HG03378 (cell line): ENCODE data around the gene PGAP2.
"Not testable (repeated sequence)": the region's sequence is repeated elsewhere in the genome, so short reads cannot be mapped to it uniquely, and the experiment has no call there.

Source experiments
- ATAC-seq: cut with Tn5 transposase; IDR thresholded peaks from one replicate; pipeline ENCODE4 v1.9.1; 2021; ENCODE audit warnings: mild to moderate bottlenecking, moderate library complexity; ENCODE audit not compliant: unreplicated experiment

The PGAP2 gene

DNA sequence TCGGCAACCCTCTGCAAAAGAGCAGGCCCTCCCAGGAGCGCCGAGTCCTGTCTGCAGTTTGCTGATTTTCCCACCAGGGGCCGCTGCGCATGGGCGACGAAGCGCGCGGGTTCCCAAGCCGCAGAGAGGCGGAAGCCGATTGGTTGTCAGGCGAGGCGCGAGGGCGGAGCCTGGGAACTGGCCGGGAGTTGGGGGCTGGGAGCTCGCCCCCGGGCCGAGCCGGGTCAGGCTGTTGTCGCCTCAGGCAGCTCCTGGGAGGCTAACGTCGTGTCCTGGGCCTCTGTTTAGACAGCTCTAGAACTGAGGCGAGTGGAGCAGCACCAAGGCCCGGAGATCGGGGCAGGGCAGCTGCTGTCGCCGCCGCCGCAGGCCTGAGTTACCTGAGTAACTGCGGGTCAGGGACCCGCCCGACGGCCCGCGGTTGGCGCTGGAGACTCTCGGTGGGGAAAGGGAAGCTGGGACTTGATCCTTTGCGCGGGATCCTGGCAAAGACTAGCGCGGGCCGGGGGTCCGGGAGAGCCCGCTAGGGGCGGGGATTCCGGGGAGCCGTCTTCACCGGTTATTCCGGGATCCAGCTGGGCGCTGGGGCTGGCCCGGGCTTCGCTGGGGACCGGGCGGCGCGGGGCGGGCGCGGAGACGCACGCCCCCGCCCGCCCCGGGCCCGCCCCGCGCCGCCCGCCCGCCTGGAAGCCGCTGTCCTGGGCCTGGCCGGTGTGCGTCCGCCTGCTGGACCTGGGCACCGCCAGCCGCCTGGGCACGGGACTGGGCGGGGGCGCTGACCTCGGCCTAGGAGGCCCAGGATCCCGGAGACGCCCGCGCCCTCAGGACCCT is 46.8 kb downstream of the PGAP2 start, which contains the start of gene STIM1:
Gene STIM1 (plus strand): TSS at position 688 of the 831 bp plus-strand sequence. CDS start 607 bp downstream, outside the sequence.
- ATAC-seq: peak; percentile 59

GRCh38 chr11:3855808-3856491 is 47.6 kb downstream of the PGAP2 start:
- ATAC-seq: no peak

DNA sequence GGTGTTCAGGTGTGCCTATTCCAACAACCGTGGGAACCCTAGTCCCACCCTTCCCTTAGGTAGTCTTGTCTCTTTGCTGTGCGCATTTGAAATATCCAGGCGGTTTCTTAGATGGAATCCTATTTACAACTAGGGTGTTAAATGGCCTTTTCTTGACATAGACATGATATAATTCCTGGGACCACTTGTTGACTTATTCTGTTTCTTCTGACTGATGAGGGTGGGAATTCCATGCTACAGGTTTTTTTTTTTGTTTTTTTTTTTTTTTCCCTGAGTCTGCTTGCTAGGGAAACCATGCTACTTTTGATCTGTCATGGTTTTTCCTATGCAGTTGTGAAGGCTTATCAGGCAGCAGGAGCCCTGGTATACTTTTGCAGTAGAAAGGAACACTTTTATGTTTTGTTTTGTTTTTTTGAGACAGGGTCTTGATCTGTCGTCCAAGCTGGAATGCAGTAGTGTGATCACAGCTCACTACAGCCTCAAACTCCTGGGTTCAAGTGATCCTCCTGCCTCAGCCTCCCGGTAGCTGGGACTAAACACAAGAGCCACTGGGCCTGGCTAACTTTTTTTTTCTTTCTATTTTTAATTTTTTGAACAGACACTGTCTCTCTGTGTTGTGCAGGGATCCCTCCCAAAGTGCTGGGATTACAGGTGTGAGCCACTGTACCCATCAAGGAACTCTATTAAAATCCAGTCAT is 48.6 kb downstream of the PGAP2 start:
- no peak for ATAC-seq

DNA sequence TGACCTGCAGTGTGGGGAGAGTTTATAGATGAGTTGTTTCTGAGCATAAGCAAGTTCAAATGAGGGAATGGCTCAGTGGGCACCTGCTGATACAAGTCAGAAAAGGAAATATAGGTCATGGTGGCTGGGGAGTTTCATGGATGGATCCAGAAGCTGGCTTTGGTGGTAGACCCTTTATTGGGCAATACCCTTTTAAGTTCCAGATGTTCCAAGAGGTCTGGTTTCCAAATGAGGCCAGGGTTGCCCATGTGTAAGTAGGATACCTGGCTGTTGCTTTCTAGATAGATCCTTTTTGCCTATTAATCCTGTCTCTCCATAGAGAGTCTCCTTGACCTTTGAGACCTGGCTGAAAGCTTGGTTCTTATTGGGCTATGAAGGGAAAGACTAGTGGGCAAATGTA is 49.3 kb downstream of the PGAP2 start:
- no peak for ATAC-seq

GRCh38 chr11:3859373-3859881 is 51.1 kb downstream of the PGAP2 start:
- ATAC-seq: peak; percentile 42

DNA sequence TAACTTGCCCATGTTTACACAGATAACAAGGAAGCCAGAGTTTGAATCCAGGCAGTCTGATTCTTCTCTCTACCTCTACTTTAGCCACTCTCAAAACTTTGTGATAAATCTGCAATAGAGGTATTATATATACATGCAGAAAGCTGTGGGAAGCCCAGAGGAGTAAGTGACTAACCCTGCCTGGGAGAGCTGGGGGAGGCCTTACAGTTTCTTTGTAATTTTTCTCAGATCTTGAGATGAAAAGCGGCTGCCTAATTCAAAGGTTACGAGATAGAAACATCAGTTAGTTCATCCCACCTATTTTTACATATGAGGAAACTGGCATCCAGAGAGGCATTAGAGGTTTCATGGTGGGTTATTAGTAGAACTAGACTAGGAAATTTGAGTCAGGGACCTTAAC is 52.0 kb downstream of the PGAP2 start:
- ATAC-seq: no peak

DNA sequence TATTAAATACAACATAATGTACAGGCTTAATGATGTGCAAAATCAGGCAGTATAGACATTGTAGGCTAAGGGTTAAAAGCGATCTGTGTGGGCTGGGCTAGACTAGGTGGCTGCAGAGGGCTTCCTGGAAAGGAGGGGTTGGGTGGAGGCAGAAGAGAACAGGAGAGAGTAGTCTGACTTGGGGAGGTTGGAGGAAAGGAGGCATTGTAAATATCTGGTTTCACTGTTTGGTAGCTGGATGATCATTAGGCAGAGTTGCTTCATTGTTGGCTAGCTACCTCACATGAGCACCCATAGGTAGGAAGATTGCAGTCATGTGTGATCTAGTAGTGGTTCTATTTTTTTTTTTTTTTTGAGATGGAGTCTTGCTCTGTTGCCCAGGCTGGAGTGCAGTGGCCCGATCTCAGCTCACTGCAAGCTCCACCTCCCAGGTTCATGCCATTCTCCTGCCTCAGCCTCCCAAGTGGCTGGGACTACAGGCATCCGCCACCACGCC is 52.6 kb downstream of the PGAP2 start:
- ATAC-seq: not testable (repeated sequence)

DNA sequence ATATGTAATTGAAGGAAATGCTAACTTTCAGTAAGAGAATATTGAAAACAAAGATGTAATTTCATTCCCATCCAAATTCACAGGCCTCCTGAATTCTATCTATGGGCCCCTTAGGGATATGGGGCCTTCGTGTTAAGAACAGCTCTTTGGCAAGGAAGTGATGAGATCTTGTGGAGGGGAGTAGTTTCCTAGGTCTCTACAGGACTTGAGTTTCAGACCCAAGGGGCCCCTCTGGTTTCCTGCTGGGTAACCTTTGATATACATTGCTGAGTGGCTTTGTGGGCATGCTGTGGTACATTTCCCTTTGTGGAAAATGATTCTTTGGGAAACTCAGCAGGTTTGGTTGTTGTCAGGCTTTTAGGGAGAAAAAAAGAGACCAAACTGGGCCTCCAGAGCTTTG is 53.3 kb downstream of the PGAP2 start:
- no peak for ATAC-seq

GRCh38 chr11:3865388-3866193 is 57.2 kb downstream of the PGAP2 start:
- ATAC-seq: no peak

DNA sequence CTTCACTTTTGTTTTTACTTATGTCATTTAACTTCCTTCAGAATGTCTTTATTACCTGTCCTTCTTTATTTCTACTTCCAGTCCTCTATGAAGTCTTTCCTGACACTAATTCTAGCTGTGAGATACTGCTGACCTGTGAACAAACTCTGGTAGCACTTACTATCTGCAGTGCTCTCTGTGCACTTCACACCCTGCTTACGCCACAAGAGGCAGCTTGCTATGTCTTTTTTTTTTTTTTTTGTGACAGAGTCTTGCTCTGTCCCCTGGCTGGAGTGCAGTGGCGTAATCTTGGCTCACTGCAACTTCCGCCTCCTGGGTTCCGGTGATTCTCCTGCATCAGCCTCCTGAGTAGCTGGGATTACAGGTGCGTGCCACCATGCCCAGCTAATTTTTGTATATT is 57.8 kb downstream of the PGAP2 start:
- no peak for ATAC-seq

DNA sequence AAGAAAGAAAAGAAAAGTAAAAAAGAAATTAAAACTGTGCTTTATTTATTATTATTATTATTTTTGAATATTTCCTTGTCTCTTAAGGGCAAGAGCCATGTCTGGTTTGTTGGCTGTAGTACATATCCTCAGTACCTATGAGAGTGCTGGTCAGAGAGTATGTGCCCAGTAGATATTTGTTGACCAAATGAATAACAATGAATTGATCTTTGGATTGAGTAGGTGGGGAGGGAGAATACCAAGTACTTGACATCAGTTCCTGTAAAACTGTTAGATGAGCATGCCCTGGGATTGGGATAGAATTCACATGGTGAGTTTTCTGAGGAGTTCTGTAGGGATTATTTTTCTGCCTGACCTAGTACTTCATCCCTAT is 58.5 kb downstream of the PGAP2 start:
- ATAC-seq: no peak

DNA sequence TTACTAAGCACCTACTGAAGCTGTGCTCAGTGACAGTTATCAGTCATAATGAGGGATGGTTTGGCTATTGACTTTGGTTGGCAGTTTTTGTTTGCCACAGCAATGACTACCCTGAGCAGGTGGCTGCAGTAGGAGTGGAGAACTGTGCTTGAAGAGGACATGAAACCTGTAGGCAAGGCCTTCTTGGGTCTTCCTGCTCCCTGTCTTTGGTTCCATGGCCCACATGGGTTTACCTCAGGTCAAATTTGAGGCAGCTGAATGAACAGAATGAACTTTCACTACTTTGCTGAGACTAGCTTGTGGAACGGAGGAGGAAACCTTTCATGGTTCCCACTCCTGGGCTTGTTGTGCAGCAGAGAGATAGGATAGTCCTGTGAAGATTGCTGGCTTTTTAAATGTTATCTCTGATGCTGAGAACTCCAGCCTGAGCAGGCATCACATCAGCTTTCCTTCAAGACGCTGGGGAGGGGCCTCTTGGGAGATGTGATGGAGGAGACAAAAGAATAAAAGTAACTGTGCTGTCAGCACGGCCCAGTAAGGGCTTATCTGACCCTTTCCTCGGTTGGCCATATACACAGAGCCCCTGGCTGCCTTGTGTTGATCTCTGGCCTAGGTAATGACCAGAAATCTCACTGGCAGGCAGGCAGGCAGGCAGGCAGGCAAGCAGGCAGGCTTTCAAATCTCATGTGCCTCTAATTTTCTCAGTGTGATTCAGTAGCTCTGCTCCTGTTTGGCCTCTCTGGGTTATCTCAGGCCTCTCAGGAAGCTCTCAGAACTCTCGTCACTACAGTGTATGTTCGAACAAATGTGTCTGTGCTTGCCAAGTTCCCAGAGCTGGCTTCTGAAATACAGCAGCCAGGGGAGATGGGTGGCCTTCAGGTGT is 59.1 kb downstream of the PGAP2 start:
- peak; percentile 48 for ATAC-seq

GRCh38 chr11:3873712-3874349 is 65.5 kb downstream of the PGAP2 start:
- ATAC-seq: no peak
